Measurements from ENCODE around the gene DLL1. TPM values are rescaled to one million over a fixed set of nuclear protein-coding genes. Genes with fewer than 3 reads are reported as not detected.

The DLL1 gene
- total and polyA plus RNA-seq, 12 donors: 0.75 to 13.3 (median 7.7) TPM

DNA sequence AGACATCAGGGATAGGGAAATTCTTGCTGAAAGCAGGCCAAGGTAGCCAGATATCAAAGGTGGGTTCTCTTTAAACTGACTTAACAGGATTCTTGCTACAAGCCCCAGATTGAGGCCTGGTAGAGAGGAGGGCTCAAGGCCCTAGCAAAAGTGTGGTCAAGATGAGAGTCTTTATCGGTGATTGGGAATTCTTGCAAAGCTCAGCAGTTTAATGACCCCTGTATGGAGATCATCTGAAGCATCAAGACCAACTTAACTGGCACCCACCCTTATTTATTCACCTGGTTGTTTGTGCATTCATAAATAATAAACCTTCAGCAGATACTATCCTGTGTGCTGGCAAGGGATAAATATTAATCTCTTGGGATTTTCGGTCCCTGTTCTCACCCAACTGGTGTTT is 22.0 kb upstream of the DLL1 start:
- intact Hi-C loops (cut with DNase I): no loop called here
- WGBS, 4 donors: 91 to 95% (median 93%) methylated on average over 2 of the region's 2 CpGs
- no peak for DNase-seq
- Histone ChIP-seq H3K4me3 (no peak overlapping the region), H3K4me1 (replicated peaks in 1 of 2) (peaks cover 8 to 41% of the 10 kb centered on the region in 2 donors), H3K27ac (no peak overlapping the region), H3K9me3 (replicated peaks in 1 of 3) (no peaks in the 10 kb centered on the region), H3K27me3 (no peaks in the 10 kb centered on the region), H3K36me3 (replicated peaks in 1 of 2) (peaks cover 0 to 3% of the 10 kb centered on the region in 2 donors)
- no peak for TF ChIP-seq POLR2A (IDR thresholded peaks at IDR 0.05)
- TF ChIP-seq, protein P1, sequence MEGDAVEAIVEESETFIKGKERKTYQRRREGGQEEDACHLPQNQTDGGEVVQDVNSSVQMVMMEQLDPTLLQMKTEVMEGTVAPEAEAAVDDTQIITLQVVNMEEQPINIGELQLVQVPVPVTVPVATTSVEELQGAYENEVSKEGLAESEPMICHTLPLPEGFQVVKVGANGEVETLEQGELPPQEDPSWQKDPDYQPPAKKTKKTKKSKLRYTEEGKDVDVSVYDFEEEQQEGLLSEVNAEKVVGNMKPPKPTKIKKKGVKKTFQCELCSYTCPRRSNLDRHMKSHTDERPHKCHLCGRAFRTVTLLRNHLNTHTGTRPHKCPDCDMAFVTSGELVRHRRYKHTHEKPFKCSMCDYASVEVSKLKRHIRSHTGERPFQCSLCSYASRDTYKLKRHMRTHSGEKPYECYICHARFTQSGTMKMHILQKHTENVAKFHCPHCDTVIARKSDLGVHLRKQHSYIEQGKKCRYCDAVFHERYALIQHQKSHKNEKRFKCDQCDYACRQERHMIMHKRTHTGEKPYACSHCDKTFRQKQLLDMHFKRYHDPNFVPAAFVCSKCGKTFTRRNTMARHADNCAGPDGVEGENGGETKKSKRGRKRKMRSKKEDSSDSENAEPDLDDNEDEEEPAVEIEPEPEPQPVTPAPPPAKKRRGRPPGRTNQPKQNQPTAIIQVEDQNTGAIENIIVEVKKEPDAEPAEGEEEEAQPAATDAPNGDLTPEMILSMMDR (IDR thresholded peaks at IDR 0.05): no peak

DNA sequence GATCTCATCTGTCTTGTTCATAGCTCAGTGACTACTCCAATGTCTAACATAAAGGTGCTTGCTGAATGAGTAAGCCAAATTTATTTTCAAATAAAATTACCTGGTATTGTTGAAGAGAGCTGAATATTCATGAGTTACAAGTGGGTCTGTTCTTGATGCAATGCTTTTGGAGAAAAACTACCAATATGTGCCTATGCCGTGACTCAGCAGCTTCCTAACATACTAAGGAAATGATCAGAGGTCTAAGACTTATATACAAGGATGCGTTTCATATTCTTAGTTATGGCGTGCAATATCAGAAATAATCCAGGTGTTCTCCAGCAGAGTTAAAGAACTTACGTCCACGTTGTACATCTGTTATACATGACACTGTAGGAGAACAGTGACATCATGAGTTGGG is 20.8 kb upstream of the DLL1 start:
- DNase-seq: no peak
- Histone ChIP-seq H3K4me3 (no peak overlapping the region), H3K4me1 (replicated peaks in 1 of 2) (peaks cover 17 to 48% of the 10 kb centered on the region in 2 donors), H3K9me3 (replicated peaks in 1 of 3) (no peaks in the 10 kb centered on the region), H3K27me3 (no peaks in the 10 kb centered on the region), H3K36me3 (replicated peaks in 1 of 2) (no peaks in the 10 kb centered on the region), H3K27ac (no peak overlapping the region)
- intact Hi-C loops (cut with DNase I): no loop called here
- TF ChIP-seq, protein P1 (IDR thresholded peaks at IDR 0.05): no peak
- TF ChIP-seq POLR2A (IDR thresholded peaks at IDR 0.05): no peak
- WGBS, 4 donors: 83 to 94% (median 92%) methylated on average over 5 of the region's 5 CpGs

DNA sequence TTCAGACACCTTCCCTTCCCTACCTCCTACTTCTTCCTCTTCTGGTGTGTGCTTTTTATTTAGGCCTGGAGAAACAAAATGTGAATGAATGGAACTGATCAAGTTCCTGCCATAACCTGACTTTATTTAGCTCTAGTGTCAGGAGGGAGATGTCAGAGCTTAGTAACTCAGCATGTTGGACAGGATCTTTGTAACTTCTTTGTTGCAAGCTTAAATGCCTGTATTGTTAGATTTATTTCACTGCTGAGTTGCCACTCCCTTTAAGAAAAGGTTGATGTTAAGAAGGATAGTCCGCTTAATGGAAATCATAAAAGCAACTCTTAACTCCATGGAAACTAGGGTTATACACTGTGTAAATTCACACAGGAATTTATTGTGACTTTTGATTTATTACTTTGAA is 17.9 kb upstream of the DLL1 start:
- no peak overlapping the region for H3K4me3 ChIP-seq
- H3K9me3 ChIP-seq (replicated peaks in 1 of 3): no peaks in the 10 kb centered on the region
- intact Hi-C loops (cut with DNase I): no loop called here
- H3K36me3 ChIP-seq (replicated peaks in 1 of 2): no peaks in the 10 kb centered on the region
- no peak for DNase-seq
- H3K27ac ChIP-seq: no peak overlapping the region
- TF ChIP-seq, protein P1 (IDR thresholded peaks at IDR 0.05): no peak
- TF ChIP-seq POLR2A (IDR thresholded peaks at IDR 0.05): no peak
- 90 to 96% (median 92%) methylated on average over 1 of the region's 1 CpG for WGBS, 4 donors
- peaks cover 23 to 51% of the 10 kb centered on the region in 2 donors for H3K4me1 ChIP-seq (replicated peaks in 1 of 2)
- no peaks in the 10 kb centered on the region for H3K27me3 ChIP-seq

DNA sequence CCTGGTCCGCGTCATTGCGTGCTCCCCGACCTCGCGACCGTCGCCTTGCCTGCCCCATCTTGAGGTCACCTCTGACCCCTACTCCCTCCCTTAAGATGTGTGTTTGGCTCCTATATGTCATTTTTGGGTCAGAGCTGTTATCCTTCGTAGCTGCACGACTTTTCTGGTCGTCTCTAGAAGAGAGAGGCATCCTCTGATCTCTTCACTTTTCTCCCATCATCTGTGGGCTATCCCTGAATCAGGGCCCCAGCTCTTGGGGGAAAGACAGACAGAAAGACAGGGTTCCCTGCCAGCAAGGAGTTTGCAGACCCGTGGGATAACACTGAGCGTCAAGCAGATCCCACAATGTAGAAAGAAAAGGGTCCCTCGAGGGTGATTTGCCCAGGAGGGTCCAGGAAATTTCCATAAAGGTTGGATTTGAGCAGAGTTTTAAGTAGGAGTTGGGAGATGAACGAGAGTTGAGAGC is 16.2 kb upstream of the DLL1 start:
- 4 to 10% (median 8%) methylated on average over 12 to 15 of the region's 15 CpGs for WGBS, 4 donors
- Histone ChIP-seq H3K4me3 (peak overlapping the region; percentile 70 to 84 (median 77)), H3K27ac (peak overlapping the region; percentile 43 to 98 (median 91)), H3K36me3 (replicated peaks in 1 of 2) (no peaks in the 10 kb centered on the region), H3K9me3 (replicated peaks in 1 of 3) (no peaks in the 10 kb centered on the region), H3K4me1 (replicated peaks in 1 of 2) (peaks cover 23 to 43% of the 10 kb centered on the region in 2 donors), H3K27me3 (no peaks in the 10 kb centered on the region)
- TF ChIP-seq POLR2A (IDR thresholded peaks at IDR 0.05): no peak
- TF ChIP-seq, protein P1 (IDR thresholded peaks at IDR 0.05): no peak
- DNase-seq: no peak
- intact Hi-C loops (cut with DNase I): no loop called here
